ENCODE results near the gene GSN. TPM values are rescaled to one million over a fixed set of nuclear protein-coding genes. Genes with fewer than 3 reads are reported as not detected.

GSN gene
- polyA plus RNA-seq, 1 experiment = 421 TPM

DNA sequence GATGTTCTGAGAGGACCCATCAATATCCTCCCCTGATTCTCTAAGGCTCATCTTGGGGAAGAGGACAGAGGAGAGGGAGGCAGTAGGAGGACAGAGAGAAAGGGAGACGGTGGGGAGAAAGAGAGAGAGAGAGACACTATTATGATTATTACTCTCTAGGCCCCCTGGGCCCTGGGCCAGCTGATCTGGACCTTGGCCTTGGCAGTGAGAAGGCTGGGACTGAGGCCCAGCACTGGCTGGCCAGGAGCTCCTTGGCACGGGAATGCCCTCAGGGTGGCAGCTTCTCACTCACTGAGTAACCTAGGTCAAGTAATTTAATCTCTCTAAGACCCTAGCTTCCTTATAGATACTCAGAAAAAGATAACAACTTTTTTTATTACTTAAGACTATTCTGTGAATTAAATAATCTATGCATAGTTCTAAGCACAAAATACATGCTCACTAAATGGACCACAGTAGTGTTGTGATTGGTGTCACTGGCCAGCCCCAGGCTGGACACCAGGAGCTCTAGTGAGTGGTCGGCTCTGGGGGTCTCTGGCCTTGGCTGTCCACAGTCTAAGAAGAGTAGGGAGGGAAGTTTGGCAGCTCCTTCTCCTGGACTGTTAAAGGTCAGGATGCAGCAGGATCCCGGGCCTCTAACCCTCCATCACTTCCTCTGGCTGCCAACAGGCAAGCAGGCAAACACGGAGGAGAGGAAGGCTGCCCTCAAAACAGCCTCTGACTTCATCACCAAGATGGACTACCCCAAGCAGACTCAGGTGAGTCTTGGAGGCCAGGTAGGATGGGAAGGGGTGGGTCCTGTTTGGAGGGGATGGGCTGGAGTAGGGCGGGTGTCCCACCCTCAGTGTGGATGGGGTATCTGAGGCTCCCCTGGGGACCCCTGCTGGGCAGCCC is 50.0 kb downstream of the GSN start:
- no peak overlapping the region for H3K4me3 ChIP-seq (ENCODE audit: low read depth, low read length)
- DNase-seq (ENCODE audit: low read depth, low spot score) = no peak
- ChIA-PET POLR2A (no interaction called here), CTCF (interaction anchor here (0.9 to 4.9 kb wide), 6 partner anchors 59 to 104 kb away, joined by 3 to 202 read pairs (median 18); no protein-coding TSS in a partner anchor)
- H3K9me3 ChIP-seq (ENCODE audit: control insufficient read depth, insufficient read depth, low read length) = peaks cover 7% of the 10 kb centered on the region
- H3K27ac ChIP-seq (ENCODE audit: low read depth, low read length) = peak overlapping the region; percentile 39
- no peaks in the 10 kb centered on the region for H3K27me3 ChIP-seq (ENCODE audit: control insufficient read depth, insufficient read depth, low read length)
- TF ChIP-seq, protein P1, sequence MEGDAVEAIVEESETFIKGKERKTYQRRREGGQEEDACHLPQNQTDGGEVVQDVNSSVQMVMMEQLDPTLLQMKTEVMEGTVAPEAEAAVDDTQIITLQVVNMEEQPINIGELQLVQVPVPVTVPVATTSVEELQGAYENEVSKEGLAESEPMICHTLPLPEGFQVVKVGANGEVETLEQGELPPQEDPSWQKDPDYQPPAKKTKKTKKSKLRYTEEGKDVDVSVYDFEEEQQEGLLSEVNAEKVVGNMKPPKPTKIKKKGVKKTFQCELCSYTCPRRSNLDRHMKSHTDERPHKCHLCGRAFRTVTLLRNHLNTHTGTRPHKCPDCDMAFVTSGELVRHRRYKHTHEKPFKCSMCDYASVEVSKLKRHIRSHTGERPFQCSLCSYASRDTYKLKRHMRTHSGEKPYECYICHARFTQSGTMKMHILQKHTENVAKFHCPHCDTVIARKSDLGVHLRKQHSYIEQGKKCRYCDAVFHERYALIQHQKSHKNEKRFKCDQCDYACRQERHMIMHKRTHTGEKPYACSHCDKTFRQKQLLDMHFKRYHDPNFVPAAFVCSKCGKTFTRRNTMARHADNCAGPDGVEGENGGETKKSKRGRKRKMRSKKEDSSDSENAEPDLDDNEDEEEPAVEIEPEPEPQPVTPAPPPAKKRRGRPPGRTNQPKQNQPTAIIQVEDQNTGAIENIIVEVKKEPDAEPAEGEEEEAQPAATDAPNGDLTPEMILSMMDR (IDR thresholded peaks at IDR 0.05; ENCODE audit: low read depth, low read length) = no peak

DNA sequence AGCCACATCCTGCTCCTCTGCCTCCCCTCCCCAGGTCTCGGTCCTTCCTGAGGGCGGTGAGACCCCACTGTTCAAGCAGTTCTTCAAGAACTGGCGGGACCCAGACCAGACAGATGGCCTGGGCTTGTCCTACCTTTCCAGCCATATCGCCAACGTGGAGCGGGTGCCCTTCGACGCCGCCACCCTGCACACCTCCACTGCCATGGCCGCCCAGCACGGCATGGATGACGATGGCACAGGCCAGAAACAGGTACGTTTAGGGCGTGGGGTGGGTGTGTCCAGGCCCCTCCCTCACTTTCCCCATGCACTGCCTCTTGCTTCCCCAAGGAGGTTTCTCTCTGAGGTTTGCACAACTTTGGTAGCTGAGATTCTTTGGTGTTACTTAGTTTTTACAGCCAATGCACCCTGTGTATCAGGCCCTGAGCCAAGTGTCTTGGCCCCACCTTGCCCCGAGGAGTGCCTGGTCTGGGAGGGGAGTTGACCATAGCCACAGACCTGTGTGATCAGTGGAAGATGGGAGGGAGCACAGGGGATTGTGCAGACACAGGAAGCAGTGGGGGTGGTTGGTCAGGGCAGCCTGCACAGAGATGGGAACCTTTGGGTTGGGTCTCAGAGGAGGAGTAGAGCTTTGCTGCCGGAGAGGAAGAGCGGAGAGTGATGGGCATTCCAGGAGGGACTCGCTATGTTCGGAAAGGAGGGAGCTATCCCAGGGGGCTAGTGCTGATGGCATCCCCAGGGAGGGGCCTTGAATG is 50.8 kb downstream of the GSN start:
- POLR2A ChIA-PET = interaction anchor here (0.8 to 2.0 kb wide), 2 partner anchors 77 to 80 kb away, joined by 3 to 10 read pairs; no protein-coding TSS in a partner anchor
- H3K27ac ChIP-seq (ENCODE audit: low read depth, low read length) = peak overlapping the region; percentile 47

DNA sequence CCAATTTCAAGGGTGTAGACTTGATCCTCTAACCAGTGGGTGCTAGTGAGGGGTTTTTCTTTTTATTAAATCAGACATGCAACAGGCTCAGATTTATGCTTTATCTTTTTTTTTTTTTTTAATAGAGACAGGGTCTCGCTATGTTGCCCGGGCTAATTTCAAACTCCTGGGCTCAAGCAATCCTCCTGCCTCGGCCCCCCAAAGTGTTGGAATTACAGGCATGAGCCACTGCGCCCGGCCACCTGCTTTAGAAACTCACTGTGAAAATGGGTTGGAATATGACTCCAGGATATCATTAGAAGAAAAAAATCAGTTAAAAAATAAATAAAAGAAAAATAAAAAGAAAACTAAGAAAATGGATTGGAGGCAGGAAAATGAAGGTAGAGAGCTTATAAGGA is 51.4 kb downstream of the GSN start:
- ChIA-PET CTCF (interaction anchor here (0.7 to 4.9 kb wide), 64 partner anchors 8 to 333 kb away, joined by 3 to 202 read pairs (median 6); no protein-coding TSS in a partner anchor), POLR2A (interaction anchor here (0.6 to 2.0 kb wide), 5 partner anchors 41 to 121 kb away, joined by 3 to 10 read pairs (median 4); no protein-coding TSS in a partner anchor)
- no peak for DNase-seq (ENCODE audit: low read depth, low spot score)
- peak overlapping the region; percentile 47 for H3K27ac ChIP-seq (ENCODE audit: low read depth, low read length)
- TF ChIP-seq, protein P1 (IDR thresholded peaks at IDR 0.05; ENCODE audit: low read depth, low read length) = no peak
- no peaks in the 10 kb centered on the region for H3K27me3 ChIP-seq (ENCODE audit: control insufficient read depth, insufficient read depth, low read length)
- peaks cover 7% of the 10 kb centered on the region for H3K9me3 ChIP-seq (ENCODE audit: control insufficient read depth, insufficient read depth, low read length)
- H3K4me3 ChIP-seq (ENCODE audit: low read depth, low read length) = no peak overlapping the region

More for the DNA sequence above, 50.8 kb downstream of the GSN start:
- no peak for DNase-seq (ENCODE audit: low read depth, low spot score)
- Histone ChIP-seq H3K9me3 (ENCODE audit: control insufficient read depth, insufficient read depth, low read length) (peaks cover 7% of the 10 kb centered on the region), H3K4me3 (ENCODE audit: low read depth, low read length) (no peak overlapping the region), H3K27me3 (ENCODE audit: control insufficient read depth, insufficient read depth, low read length) (no peaks in the 10 kb centered on the region)
- TF ChIP-seq, protein P1 (IDR thresholded peaks at IDR 0.05; ENCODE audit: low read depth, low read length) = no peak
- CTCF ChIA-PET = interaction anchor here (0.9 to 4.9 kb wide), 33 partner anchors 9 to 173 kb away, joined by 3 to 202 read pairs (median 12); no protein-coding TSS in a partner anchor

DNA sequence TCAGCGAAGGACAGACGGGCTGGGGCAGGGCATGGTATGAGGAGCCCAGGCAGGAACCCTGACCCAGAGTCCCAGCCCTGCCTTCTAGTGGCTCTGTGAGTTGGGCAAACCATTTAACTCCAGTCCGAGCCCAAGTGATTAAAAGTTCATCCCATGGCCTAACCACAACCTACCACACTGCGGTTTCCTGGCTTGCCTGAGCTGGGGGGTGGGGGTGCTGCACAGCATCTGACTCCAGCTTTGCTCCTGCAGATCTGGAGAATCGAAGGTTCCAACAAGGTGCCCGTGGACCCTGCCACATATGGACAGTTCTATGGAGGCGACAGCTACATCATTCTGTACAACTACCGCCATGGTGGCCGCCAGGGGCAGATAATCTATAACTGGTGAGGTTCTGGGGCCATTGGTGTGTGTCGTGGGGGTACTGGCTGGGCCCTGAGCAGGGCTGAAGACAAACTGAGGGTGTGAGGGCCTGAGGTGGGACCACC is 53.1 kb downstream of the GSN start:
- peak overlapping the region; percentile 61 for H3K27ac ChIP-seq (ENCODE audit: low read depth, low read length)
- POLR2A ChIA-PET = interaction anchor here (0.6 to 2.0 kb wide), 5 partner anchors 11 to 78 kb away, joined by 3 to 10 read pairs (median 5); no protein-coding TSS in a partner anchor

More for the DNA sequence above, 53.1 kb downstream of the GSN start:
- TF ChIP-seq, protein P1 (IDR thresholded peaks at IDR 0.05; ENCODE audit: low read depth, low read length) = no peak
- CTCF ChIA-PET = interaction anchor here (0.7 to 4.9 kb wide), 26 partner anchors 8 to 335 kb away, joined by 3 to 202 read pairs (median 13); no protein-coding TSS in a partner anchor
- DNase-seq (ENCODE audit: low read depth, low spot score) = no peak
- peaks cover 7% of the 10 kb centered on the region for H3K9me3 ChIP-seq (ENCODE audit: control insufficient read depth, insufficient read depth, low read length)
- no peaks in the 10 kb centered on the region for H3K27me3 ChIP-seq (ENCODE audit: control insufficient read depth, insufficient read depth, low read length)
- H3K4me3 ChIP-seq (ENCODE audit: low read depth, low read length) = no peak overlapping the region

All from AG04450 (cell line).